Measurements from ENCODE around the gene PIERCE2. TPM values are rescaled to one million over a fixed set of nuclear protein-coding genes. Genes with fewer than 3 reads are reported as not detected.
"Not testable (repeated sequence)": the region's sequence is repeated elsewhere in the genome, so short reads cannot be mapped to it uniquely, and the experiment has no call there.

The PIERCE2 gene
- 38.2 and 40.4 TPM in 2 replicates for total RNA-seq (2014; rRNA removed; shearing (Covaris generic))
- 3.0 TPM in 1 of 2 replicates, not detected in the other for polyA plus RNA-seq (2014; cell fraction: nucleus; rRNA removed)

GRCh38 chr15:55408012-55408928 is at the start of gene PIERCE2, which contains the start of gene CCPG1:
PIERCE2 (plus strand) TSS chr15:55408495; CDS start chr15:55408769, 274 bp downstream.
CCPG1 (minus strand) TSS chr15:55408359; CDS start chr15:55389424, 18,935 bp downstream.
- peak; percentile 92 for DNase-seq (ENCODE audit: extremely low read depth, low read depth)

DNA sequence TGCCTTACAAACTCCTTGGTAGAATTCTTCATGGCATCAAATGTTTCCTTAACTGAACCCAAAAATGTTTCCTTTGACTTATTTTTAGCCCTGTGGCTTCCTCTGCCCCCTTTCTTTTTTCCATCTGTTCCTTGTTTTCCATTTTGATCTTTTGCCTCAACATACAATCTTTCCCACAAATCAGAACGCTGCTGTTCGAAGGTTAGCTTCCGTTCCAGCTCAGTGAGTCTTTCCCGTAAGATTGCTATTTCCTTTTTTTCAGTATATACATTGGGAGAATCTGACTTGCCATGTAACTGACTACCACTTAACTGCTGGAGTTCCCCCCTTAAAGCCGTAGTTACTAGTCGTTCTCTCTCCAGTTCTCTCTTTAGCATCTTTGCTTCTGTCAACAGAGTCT is 48.0 kb upstream of the PIERCE2 start:
- DNase-seq (ENCODE audit: extremely low read depth, low read depth): no peak

DNA sequence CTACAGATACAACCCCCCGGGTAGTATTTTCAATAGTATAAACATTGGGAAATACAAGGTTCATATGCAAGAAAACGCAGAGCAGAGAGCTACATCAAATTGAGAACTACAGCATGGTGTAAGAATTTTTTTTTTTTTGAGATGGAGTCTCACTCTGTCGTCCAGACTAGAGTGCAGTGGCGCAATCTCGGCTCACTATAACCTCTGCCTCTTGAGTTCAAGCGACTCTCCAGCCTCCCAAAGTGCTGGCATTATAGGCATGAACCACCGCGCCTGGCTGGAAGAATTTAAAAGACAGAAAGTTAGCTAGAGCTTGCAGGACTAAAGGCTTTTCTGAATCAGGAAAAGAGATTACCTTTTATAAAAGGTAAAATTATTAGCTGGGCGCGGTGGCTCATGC is 47.2 kb upstream of the PIERCE2 start:
- DNase-seq (ENCODE audit: extremely low read depth, low read depth): no peak

DNA sequence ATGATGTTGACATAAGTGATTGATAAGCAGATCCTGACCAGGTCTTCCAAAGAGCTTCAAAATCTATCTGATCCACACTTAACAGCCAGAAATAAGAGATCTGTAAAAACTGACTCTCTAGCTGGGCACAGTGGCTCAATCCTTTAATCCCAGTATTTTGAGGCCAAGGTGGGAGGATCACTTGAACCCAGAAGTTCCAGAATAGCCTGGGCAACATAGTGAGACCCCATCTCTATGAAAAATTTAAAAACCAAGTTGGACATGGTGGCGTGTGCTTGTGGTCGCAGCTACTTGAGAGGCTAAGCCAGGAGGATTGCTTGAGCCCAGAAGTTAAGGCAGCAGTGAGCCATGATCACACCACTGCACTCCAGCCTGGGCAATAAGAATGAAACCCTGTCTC is 45.7 kb upstream of the PIERCE2 start:
- DNase-seq (ENCODE audit: extremely low read depth, low read depth): no peak

DNA sequence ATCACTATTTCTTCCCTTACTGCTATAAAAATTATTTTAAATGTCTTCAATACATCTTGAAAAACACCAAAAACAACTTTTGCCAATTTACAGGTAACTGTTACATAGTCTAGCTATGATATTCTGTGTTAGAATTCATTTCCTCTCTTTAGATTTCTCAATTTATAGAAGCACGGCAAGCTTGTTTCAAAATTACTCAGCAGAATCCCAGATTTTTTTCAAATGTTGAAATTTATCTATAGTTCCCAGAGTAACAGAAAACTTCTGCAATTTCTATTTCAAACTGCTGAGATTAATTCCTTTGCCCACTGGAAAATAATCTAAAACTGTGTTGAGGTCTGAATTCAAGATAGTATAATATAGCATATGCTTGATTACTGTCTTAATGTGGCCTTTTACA is 41.3 kb upstream of the PIERCE2 start:
- no peak for DNase-seq (ENCODE audit: extremely low read depth, low read depth)

DNA sequence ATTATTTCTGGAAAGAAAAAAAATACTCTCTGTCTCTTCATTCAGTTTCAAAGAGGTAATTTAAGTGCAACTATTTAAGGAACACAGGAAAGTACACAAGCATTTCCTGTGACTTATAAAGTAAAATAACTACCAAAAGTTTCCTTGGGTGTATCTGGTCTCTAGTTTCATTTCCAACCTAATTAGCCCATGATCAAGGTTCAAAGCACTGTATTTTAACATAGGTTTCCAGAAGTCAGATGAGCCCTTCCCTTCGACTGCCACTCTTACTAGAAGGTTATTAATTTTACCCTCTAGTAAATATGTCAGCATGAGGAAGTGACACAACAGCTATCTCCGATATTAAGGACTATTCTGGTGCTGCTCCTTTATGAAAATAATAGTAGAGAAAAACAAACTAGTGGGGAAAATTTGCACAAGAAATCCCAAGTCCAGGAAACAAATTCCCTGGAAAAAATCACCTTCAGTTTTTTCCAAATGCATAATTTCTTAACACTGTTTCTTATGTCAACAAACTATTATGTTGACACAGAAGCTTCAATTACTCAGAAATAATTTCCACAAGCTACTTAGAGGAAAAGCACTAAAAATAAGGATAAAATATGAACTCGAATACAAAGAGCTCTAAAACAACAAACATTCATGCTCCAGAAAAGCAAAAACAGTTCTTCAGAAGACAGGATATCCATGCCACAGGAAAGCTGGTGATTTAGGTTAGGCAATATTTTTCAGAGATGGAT is 35.4 kb upstream of the PIERCE2 start:
- no peak for DNase-seq (ENCODE audit: extremely low read depth, low read depth)

GRCh38 chr15:55379095-55379494 is 29.2 kb upstream of the PIERCE2 start:
- DNase-seq (ENCODE audit: extremely low read depth, low read depth): no peak

GRCh38 chr15:55381595-55381994 is 26.7 kb upstream of the PIERCE2 start:
- DNase-seq (ENCODE audit: extremely low read depth, low read depth): no peak

DNA sequence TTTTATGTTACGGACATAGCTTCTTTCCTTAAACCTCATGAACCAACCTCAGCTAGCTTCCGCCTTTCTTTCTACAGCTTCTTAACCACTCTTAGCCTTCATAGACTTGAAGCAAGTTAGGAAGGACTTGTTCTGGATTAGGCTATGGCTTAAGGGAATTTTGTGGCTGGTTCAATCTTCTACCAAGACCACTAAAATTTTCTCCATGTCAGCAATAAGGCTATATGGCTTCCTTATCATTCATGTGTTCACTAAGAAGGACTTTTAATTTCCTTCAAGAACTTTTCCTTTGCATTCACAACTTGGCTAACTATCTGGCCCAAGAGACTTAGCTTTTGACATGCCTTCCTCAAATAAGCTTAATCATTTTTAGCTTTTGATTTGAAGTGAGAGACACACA is 24.6 kb upstream of the PIERCE2 start:
- no peak for DNase-seq (ENCODE audit: extremely low read depth, low read depth)

DNA sequence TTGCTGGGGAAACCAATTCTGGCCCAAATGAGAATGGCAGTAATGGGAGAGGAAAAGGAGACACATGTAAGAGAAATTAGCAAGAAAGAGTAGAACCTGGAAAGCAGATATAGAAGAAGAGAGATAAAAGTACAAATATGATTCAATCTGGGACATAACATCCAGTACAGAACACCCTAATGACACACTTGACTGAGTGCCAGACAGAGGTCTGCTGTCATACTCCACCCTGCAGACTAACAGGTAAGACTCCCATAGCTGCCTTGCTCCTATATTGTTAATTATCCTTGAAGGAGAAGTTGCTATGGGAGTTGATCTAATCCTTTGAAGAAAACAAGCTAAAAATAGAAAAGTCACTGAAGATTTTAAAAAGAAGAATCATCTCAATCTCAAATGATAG is 21.3 kb upstream of the PIERCE2 start:
- DNase-seq (ENCODE audit: extremely low read depth, low read depth): no peak

DNA sequence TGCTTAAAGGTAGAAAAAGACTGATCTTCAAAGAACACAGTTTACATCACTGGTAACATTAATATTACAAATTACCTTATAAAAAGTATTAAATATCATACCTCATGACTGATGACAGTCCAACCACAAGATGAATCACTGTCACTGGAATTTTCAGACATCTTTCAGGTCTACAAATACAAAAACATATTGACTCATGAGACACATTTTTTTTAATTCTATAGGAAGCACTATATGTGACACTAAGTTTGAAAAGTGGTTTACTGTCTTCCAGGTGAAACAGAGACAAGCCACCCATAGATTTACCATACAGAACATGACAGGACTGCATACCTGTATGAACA is 19.1 kb upstream of the PIERCE2 start:
- DNase-seq (ENCODE audit: extremely low read depth, low read depth): no peak

GRCh38 chr15:55394694-55395093 is 13.6 kb upstream of the PIERCE2 start:
- DNase-seq (ENCODE audit: extremely low read depth, low read depth): no peak

GRCh38 chr15:55398243-55398642 is 10.1 kb upstream of the PIERCE2 start:
- no peak for DNase-seq (ENCODE audit: extremely low read depth, low read depth)

DNA sequence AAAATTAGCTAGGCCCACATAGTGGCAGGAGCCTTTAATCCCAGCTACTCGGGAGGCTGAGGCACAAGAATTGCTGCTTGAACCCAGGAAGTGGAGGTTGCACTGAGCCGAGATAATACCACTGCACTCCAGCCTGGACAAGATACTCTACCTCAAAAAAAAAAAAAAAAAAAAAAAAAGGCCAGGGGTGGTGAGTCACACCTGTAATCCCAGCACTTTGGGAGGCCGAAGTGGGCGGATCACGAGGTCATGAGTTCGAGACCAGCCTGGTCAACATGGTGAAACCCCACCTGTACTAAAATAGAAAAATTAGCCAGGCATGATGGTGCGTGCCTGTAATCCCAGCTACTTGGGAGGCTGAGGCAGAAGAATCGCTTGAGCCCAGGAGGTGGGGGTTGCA is 8.2 kb upstream of the PIERCE2 start:
- not testable (repeated sequence) for DNase-seq (ENCODE audit: extremely low read depth, low read depth)

DNA sequence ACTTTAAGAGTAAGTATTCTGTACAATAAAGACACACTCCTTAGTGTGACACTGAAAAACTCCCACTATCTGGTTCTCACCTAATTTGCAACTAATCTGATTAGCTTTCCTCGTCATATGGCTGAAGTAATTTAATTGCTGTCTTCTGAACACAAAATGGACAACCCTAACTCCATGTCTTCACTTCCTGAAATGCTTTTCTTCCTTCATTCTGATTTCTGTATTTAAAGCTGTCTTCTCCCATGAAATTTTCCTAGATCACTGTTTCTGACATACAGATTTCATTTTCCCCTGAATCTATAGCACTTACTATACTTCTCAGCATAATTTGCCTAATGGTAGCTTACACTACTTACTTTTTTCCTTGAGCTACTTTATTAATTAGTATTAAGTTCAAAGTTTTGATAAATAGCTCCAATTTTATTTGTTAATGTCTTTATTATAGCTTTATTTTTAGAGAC is 6.5 kb upstream of the PIERCE2 start:
- no peak for DNase-seq (ENCODE audit: extremely low read depth, low read depth)

GRCh38 chr15:55402707-55403106 is 5.6 kb upstream of the PIERCE2 start:
- DNase-seq (ENCODE audit: extremely low read depth, low read depth): peak; percentile 67

GRCh38 chr15:55403531-55403930 is 4.8 kb upstream of the PIERCE2 start:
- DNase-seq (ENCODE audit: extremely low read depth, low read depth): peak; percentile 77

GRCh38 chr15:55407498-55408011 is 740 bp upstream of the PIERCE2 start:
- peak; percentile 59 for DNase-seq (ENCODE audit: extremely low read depth, low read depth)

- not testable (repeated sequence) for DNase-seq (ENCODE audit: extremely low read depth, low read depth)
Observed at GRCh38 chr15:55408976-55409375, 681 bp downstream of the PIERCE2 start.

DNA sequence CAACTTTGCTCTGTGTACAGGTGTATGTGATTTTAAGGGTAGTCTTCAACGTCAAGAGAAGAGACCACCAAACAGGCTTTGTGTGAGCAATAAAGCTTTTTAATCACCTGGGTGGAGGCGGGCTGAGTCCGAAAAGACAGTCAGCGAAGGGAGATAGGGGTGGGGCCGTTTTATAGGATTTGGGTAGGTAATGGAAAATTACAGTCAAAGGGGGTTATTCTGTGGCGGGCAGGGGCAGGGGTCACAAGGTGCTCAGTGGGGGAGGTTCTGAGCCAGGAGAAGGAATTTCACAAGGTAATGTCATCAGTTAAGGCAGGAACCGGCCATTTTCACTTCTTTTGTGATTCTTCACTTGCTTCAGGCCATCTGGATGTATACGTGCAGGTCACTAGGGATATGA is 9.4 kb downstream of the PIERCE2 start:
- not testable (repeated sequence) for DNase-seq (ENCODE audit: extremely low read depth, low read depth)

- no peak for DNase-seq (ENCODE audit: extremely low read depth, low read depth)
Observed at GRCh38 chr15:55420171-55420866, 12.0 kb downstream of the PIERCE2 start.

All from NCI-H460 (cell line).